ENCODE results near the gene MAP3K20. TPM values are rescaled to one million over a fixed set of nuclear protein-coding genes. Genes with fewer than 3 reads are reported as not detected.

MAP3K20 gene
- polyA plus RNA-seq, 1 of the 3 experiments (the other 2 are of a cell fraction), result 8.5 TPM

DNA sequence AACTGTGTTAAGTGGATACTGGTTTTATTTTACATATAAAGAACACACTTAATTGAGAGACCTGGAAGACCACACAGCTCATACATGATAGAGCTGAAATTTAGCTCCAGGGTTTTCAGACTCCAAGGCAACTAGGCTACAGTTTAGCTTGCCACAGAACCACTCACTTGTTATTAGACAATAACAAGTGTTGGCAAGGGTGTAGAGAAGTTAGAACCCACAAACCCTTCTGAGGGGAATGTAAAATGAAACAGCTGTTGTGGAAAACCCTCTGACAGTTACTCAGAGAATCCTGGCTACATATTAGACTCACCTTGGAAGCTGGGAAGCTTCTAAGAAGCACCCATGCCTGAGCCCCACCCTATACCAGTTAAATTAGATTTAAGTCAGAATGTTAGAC lies 75.3 kb downstream of the MAP3K20 start:
- Histone ChIP-seq H3K27ac (ENCODE audit: low read depth in 2 of 2, low read length in 1 of 2) (peak overlapping the region in 1 of 2 experiments; percentile 73; a peak in 2 of 4 replicates), H3K9me2 (no peaks in the 10 kb centered on the region), H3K79me2 (ENCODE audit: insufficient read depth) (peaks cover 54% of the 10 kb centered on the region), H3K4me1 (ENCODE audit: control insufficient read depth in 1 of 2, insufficient read depth in 2 of 2, low read depth in 1 of 2, low read length in 1 of 2) (peaks cover 2 to 39% of the 10 kb centered on the region in 2 experiments), H3K4me3 (ENCODE audit: low read depth in 2 of 2, low read length in 1 of 2) (no peak overlapping the region), H3K4me2 (no peak overlapping the region), H3K27me3 (ENCODE audit: insufficient read depth) (no peaks in the 10 kb centered on the region), H3K36me3 (replicated peaks in 1 of 2; ENCODE audit: control insufficient read depth in 1 of 2, insufficient read depth in 2 of 2, low read length in 1 of 2) (peaks cover 0 to 14% of the 10 kb centered on the region in 2 experiments), H2AFZ (ENCODE audit: low read depth) (no peak overlapping the region), H3K9me3 (no peaks in the 10 kb centered on the region), H4K20me1 (ENCODE audit: insufficient read depth) (no peaks in the 10 kb centered on the region), H3F3A (replicated peaks; ENCODE audit: insufficient read depth) (peaks cover 30% of the 10 kb centered on the region), H3K9ac (no peak overlapping the region)
- ChIA-PET POLR2A (no interaction called here), CTCF (interaction anchor here (1.1 kb wide), 1 partner anchor 12 kb away, joined by 4 read pairs; no protein-coding TSS in a partner anchor)
- no peak for DNase-seq
- TF ChIP-seq GABPA (IDR thresholded peaks at IDR 0.05; ENCODE audit: low read depth) (no peak), RFX5 (IDR thresholded peaks at IDR 0.05; ENCODE audit: low read length) (no peak)

DNA sequence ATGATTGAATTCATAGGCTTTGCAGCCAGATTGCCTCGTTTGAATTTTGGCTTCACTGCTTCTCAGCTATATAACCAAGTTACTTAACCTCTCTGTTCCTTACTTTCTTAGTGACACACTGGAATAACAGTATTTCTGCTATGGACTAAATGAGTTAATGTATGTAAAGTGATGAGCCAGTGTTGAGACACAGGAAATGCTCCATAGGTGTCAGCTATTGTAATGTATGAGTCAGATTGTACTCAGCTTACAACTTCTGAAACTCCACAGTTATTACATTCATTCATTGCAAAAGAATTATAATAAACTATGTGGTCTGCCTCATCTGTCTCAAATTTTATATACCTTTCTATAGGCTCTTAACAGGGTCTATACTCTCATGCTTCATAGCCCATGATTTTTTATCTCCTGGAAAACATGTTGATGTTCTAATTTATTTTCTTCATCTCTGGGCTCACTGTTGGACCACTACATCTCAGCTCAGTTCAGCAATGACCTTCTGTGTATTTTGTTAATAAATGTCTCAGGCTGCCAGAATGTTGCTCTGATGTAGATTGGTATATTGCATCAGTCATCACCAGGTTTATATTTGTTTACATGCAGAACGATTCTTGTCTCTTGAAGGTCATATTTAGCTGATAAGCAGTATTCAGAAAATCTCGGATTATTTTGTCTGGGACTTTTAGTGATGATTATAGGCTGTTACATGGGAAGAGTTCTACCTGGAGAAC lies 76.2 kb downstream of the MAP3K20 start:
- no peak for DNase-seq
- H2AFZ ChIP-seq (ENCODE audit: low read depth), result no peak overlapping the region
- no peaks in the 10 kb centered on the region for H3K9me2 ChIP-seq
- CTCF ChIA-PET, result interaction anchor here (1.1 kb wide), 1 partner anchor 11 kb away, joined by 4 read pairs; no protein-coding TSS in a partner anchor
- H3K9me3 ChIP-seq, result no peaks in the 10 kb centered on the region
- peak overlapping the region; percentile 15; the same call in 1 of the 2 replicates for H3K4me2 ChIP-seq
- no peak overlapping the region for H3K4me3 ChIP-seq (ENCODE audit: low read depth in 2 of 2, low read length in 1 of 2)
- no peaks in the 10 kb centered on the region for H4K20me1 ChIP-seq (ENCODE audit: insufficient read depth)
- POLR2A ChIA-PET, result no interaction called here
- H3F3A ChIP-seq (replicated peaks; ENCODE audit: insufficient read depth), result peaks cover 26% of the 10 kb centered on the region
- H3K79me2 ChIP-seq (ENCODE audit: insufficient read depth), result peaks cover 54% of the 10 kb centered on the region
- H3K4me1 ChIP-seq (ENCODE audit: control insufficient read depth in 1 of 2, insufficient read depth in 2 of 2, low read depth in 1 of 2, low read length in 1 of 2), result peaks cover 2 to 39% of the 10 kb centered on the region in 2 experiments
- H3K27me3 ChIP-seq (ENCODE audit: insufficient read depth), result no peaks in the 10 kb centered on the region
- 35% methylated on average over 3 of the region's 3 CpGs for WGBS (ENCODE audit: low lambda C conversion rate)
- peak overlapping the region in 1 of 2 experiments; percentile 73; a peak in 2 of 4 replicates for H3K27ac ChIP-seq (ENCODE audit: low read depth in 2 of 2, low read length in 1 of 2)
- peak overlapping the region; percentile 30 for H3K9ac ChIP-seq
- peaks cover 0 to 8% of the 10 kb centered on the region in 2 experiments for H3K36me3 ChIP-seq (replicated peaks in 1 of 2; ENCODE audit: control insufficient read depth in 1 of 2, insufficient read depth in 2 of 2, low read length in 1 of 2)
- TF ChIP-seq YY1 (IDR thresholded peaks at IDR 0.05; ENCODE audit: low read depth) (no peak), NFIC (IDR thresholded peaks at IDR 0.05; ENCODE audit: borderline replicate concordance) (0 out of 2 replicates have a peak, but pooled peaks have one; percentile 19), GABPA (IDR thresholded peaks at IDR 0.05; ENCODE audit: low read depth) (no peak), GATA2 (CRISPR knock-in tag; IDR thresholded peaks at IDR 0.05) (no peak), RCOR1 (IDR thresholded peaks at IDR 0.05; ENCODE audit: low read length) (no peak), RAD21 (IDR thresholded peaks at IDR 0.05; ENCODE audit: low read length) (no peak), SIN3A (IDR thresholded peaks at IDR 0.05; ENCODE audit: borderline replicate concordance, low read depth, low read length) (no peak), JUND (IDR thresholded peaks at IDR 0.05) (peak; percentile 81), POLR2AphosphoS5 (IDR thresholded peaks at IDR 0.05; ENCODE audit: low read depth, low read length) (no peak), FOXJ3 (CRISPR knock-in tag; IDR thresholded peaks at IDR 0.05) (no peak), RXRA (IDR thresholded peaks at IDR 0.05; ENCODE audit: borderline replicate concordance, low read depth) (no peak), CHD2 (IDR thresholded peaks at IDR 0.05; ENCODE audit: low read length, partially characterized antibody) (no peak), SMC3 (IDR thresholded peaks at IDR 0.05; ENCODE audit: low read depth, low read length) (no peak)
- TF ChIP-seq, protein P1, sequence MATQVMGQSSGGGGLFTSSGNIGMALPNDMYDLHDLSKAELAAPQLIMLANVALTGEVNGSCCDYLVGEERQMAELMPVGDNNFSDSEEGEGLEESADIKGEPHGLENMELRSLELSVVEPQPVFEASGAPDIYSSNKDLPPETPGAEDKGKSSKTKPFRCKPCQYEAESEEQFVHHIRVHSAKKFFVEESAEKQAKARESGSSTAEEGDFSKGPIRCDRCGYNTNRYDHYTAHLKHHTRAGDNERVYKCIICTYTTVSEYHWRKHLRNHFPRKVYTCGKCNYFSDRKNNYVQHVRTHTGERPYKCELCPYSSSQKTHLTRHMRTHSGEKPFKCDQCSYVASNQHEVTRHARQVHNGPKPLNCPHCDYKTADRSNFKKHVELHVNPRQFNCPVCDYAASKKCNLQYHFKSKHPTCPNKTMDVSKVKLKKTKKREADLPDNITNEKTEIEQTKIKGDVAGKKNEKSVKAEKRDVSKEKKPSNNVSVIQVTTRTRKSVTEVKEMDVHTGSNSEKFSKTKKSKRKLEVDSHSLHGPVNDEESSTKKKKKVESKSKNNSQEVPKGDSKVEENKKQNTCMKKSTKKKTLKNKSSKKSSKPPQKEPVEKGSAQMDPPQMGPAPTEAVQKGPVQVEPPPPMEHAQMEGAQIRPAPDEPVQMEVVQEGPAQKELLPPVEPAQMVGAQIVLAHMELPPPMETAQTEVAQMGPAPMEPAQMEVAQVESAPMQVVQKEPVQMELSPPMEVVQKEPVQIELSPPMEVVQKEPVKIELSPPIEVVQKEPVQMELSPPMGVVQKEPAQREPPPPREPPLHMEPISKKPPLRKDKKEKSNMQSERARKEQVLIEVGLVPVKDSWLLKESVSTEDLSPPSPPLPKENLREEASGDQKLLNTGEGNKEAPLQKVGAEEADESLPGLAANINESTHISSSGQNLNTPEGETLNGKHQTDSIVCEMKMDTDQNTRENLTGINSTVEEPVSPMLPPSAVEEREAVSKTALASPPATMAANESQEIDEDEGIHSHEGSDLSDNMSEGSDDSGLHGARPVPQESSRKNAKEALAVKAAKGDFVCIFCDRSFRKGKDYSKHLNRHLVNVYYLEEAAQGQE (IDR thresholded peaks at IDR 0.05; ENCODE audit: low read depth, low read length), result no peak
- TF ChIP-seq, protein P2, sequence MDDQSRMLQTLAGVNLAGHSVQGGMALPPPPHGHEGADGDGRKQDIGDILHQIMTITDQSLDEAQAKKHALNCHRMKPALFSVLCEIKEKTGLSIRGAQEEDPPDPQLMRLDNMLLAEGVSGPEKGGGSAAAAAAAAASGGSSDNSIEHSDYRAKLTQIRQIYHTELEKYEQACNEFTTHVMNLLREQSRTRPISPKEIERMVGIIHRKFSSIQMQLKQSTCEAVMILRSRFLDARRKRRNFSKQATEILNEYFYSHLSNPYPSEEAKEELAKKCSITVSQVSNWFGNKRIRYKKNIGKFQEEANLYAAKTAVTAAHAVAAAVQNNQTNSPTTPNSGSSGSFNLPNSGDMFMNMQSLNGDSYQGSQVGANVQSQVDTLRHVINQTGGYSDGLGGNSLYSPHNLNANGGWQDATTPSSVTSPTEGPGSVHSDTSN (IDR thresholded peaks at IDR 0.05), result peak; percentile 60
- TF ChIP-seq, protein P3, sequence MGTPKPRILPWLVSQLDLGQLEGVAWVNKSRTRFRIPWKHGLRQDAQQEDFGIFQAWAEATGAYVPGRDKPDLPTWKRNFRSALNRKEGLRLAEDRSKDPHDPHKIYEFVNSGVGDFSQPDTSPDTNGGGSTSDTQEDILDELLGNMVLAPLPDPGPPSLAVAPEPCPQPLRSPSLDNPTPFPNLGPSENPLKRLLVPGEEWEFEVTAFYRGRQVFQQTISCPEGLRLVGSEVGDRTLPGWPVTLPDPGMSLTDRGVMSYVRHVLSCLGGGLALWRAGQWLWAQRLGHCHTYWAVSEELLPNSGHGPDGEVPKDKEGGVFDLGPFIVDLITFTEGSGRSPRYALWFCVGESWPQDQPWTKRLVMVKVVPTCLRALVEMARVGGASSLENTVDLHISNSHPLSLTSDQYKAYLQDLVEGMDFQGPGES (IDR thresholded peaks at IDR 0.05; ENCODE audit: low read depth, low read length), result no peak
- TF ChIP-seq, protein P4, sequence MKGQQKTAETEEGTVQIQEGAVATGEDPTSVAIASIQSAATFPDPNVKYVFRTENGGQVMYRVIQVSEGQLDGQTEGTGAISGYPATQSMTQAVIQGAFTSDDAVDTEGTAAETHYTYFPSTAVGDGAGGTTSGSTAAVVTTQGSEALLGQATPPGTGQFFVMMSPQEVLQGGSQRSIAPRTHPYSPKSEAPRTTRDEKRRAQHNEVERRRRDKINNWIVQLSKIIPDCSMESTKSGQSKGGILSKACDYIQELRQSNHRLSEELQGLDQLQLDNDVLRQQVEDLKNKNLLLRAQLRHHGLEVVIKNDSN (IDR thresholded peaks at IDR 0.05; ENCODE audit: borderline replicate concordance, low read depth), result no peak
- TF ChIP-seq, protein P5, sequence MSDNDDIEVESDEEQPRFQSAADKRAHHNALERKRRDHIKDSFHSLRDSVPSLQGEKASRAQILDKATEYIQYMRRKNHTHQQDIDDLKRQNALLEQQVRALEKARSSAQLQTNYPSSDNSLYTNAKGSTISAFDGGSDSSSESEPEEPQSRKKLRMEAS (IDR thresholded peaks at IDR 0.05; ENCODE audit: low read depth), result 0 out of 2 replicates have a peak, but pooled peaks have one; percentile 15

Data from SK-N-SH (cell line).